ENCODE measurements around the gene THADA. TPM values are rescaled to one million over a fixed set of nuclear protein-coding genes. Genes with fewer than 3 reads are reported as not detected.

Gene THADA
- total and polyA plus RNA-seq, 7 experiments from 2014 or later = 11.7 to 43.0 (median 39.6) TPM

GRCh38 chr2:43363120-43363519 lies 232.7 kb downstream of the THADA start:
- CTCF ChIA-PET = interaction anchor here (0.9 kb wide), 1 partner anchor 242 kb away, joined by 3 read pairs; no protein-coding TSS in a partner anchor
- H3K4me3 Mint-ChIP-seq = no peak overlapping the region

GRCh38 chr2:43361286-43361685 lies 234.6 kb downstream of the THADA start:
- Histone ChIP-seq H3K4me3 (ENCODE audit: low read length) (no peak overlapping the region), H3K27ac (ENCODE audit: low read depth, low read length) (no peak overlapping the region), H3K27me3 (ENCODE audit: control insufficient read depth in 2 of 2, insufficient read depth in 2 of 2, low read length in 2 of 2) (no peaks in the 10 kb centered on the region), H3K36me3 (ENCODE audit: control insufficient read depth in 2 of 3, insufficient read depth in 3 of 3, low read length in 3 of 3) (no peaks in the 10 kb centered on the region), H3K4me1 (ENCODE audit: control insufficient read depth in 2 of 2, insufficient read depth in 2 of 2, low read length in 2 of 2) (no peaks in the 10 kb centered on the region), H3K9me3 (ENCODE audit: control insufficient read depth in 2 of 3, low read length in 3 of 3) (no peaks in the 10 kb centered on the region)
- Mint-ChIP-seq H3K36me3 (peaks cover 6 to 35% (median 22%) of the 10 kb centered on the region in 5 donors), H3K4me1 (peaks cover 0 to 8% (median under 1%) of the 10 kb centered on the region in 7 donors), H3K9me3 (no peaks in the 10 kb centered on the region), H3K4me3 (peak overlapping the region in 1 of 10 donors; percentile 7), H3K27me3 (no peaks in the 10 kb centered on the region), H3K27ac (peak overlapping the region in 2 of 9 donors; percentile 47 to 52)
- ChIA-PET POLR2A (no interaction called here), CTCF (no interaction called here)
- intact Hi-C loops (cut with micrococcal nuclease) = no loop called here
- DNase-seq (no peak), ATAC-seq (no peak)

More at GRCh38 chr2:43363120-43363519, 232.7 kb downstream of the THADA start:
- POLR2A ChIA-PET = no interaction called here
- H3K27ac Mint-ChIP-seq = no peak overlapping the region
- no peaks in the 10 kb centered on the region for H3K27me3 Mint-ChIP-seq
- Histone ChIP-seq H3K27ac (ENCODE audit: low read depth, low read length) (no peak overlapping the region), H3K9me3 (ENCODE audit: control insufficient read depth in 2 of 3, low read length in 3 of 3) (no peaks in the 10 kb centered on the region), H3K36me3 (ENCODE audit: control insufficient read depth in 2 of 3, insufficient read depth in 3 of 3, low read length in 3 of 3) (no peaks in the 10 kb centered on the region), H3K4me1 (ENCODE audit: control insufficient read depth in 2 of 2, insufficient read depth in 2 of 2, low read length in 2 of 2) (no peaks in the 10 kb centered on the region), H3K27me3 (ENCODE audit: control insufficient read depth in 2 of 2, insufficient read depth in 2 of 2, low read length in 2 of 2) (no peaks in the 10 kb centered on the region), H3K4me3 (ENCODE audit: low read length) (no peak overlapping the region)
- ATAC-seq (no peak), DNase-seq (no peak)
- H3K36me3 Mint-ChIP-seq = peaks cover 6 to 34% (median 23%) of the 10 kb centered on the region in 5 donors
- intact Hi-C loops (cut with micrococcal nuclease) = no loop called here
- H3K9me3 Mint-ChIP-seq = no peaks in the 10 kb centered on the region
- H3K4me1 Mint-ChIP-seq = peaks cover under 1 to 17% (median 7%) of the 10 kb centered on the region in 7 donors

GRCh38 chr2:43360137-43360536 lies 235.7 kb downstream of the THADA start:
- peaks cover 6 to 40% (median 25%) of the 10 kb centered on the region in 5 donors for H3K36me3 Mint-ChIP-seq
- POLR2A ChIA-PET = interaction anchor here (0.6 kb wide), 1 partner anchor 57 kb away, joined by 3 read pairs; no protein-coding TSS in a partner anchor
- Histone ChIP-seq H3K9me3 (ENCODE audit: control insufficient read depth in 2 of 3, low read length in 3 of 3) (no peaks in the 10 kb centered on the region), H3K27me3 (ENCODE audit: control insufficient read depth in 2 of 2, insufficient read depth in 2 of 2, low read length in 2 of 2) (no peaks in the 10 kb centered on the region), H3K4me1 (ENCODE audit: control insufficient read depth in 2 of 2, insufficient read depth in 2 of 2, low read length in 2 of 2) (no peaks in the 10 kb centered on the region), H3K4me3 (ENCODE audit: low read length) (no peak overlapping the region), H3K36me3 (ENCODE audit: control insufficient read depth in 2 of 3, insufficient read depth in 3 of 3, low read length in 3 of 3) (no peaks in the 10 kb centered on the region), H3K27ac (ENCODE audit: low read depth, low read length) (no peak overlapping the region)
- CTCF ChIA-PET = no interaction called here
- peaks cover 0 to 3% (median 0%) of the 10 kb centered on the region in 11 donors for H3K9me3 Mint-ChIP-seq
- H3K27me3 Mint-ChIP-seq = no peaks in the 10 kb centered on the region
- ATAC-seq (no peak), DNase-seq (no peak)
- intact Hi-C loops (cut with micrococcal nuclease) = no loop called here
- no peak overlapping the region for H3K4me3 Mint-ChIP-seq
- H3K4me1 Mint-ChIP-seq = peaks cover 0 to 5% (median 0%) of the 10 kb centered on the region in 7 donors
- no peak overlapping the region for H3K27ac Mint-ChIP-seq

GRCh38 chr2:43358410-43359201 lies 237.2 kb downstream of the THADA start:
- CTCF ChIA-PET = no interaction called here
- Mint-ChIP-seq H3K36me3 (peaks cover 0 to 38% (median 23%) of the 10 kb centered on the region in 5 donors), H3K4me3 (no peak overlapping the region)

GRCh38 chr2:43356774-43357173 lies 239.1 kb downstream of the THADA start:
- ATAC-seq = no peak
- Mint-ChIP-seq H3K27me3 (no peaks in the 10 kb centered on the region), H3K27ac (no peak overlapping the region), H3K4me1 (no peaks in the 10 kb centered on the region), H3K4me3 (no peak overlapping the region), H3K36me3 (peaks cover 0 to 26% (median 18%) of the 10 kb centered on the region in 5 donors), H3K9me3 (peaks cover 0 to 4% (median 0%) of the 10 kb centered on the region in 11 donors)
- Histone ChIP-seq H3K4me3 (ENCODE audit: low read length) (no peak overlapping the region), H3K4me1 (ENCODE audit: control insufficient read depth in 2 of 2, insufficient read depth in 2 of 2, low read length in 2 of 2) (no peaks in the 10 kb centered on the region), H3K36me3 (ENCODE audit: control insufficient read depth in 2 of 3, insufficient read depth in 3 of 3, low read length in 3 of 3) (no peaks in the 10 kb centered on the region), H3K27ac (ENCODE audit: low read depth, low read length) (no peak overlapping the region), H3K27me3 (ENCODE audit: control insufficient read depth in 2 of 2, insufficient read depth in 2 of 2, low read length in 2 of 2) (no peaks in the 10 kb centered on the region), H3K9me3 (ENCODE audit: control insufficient read depth in 2 of 3, low read length in 3 of 3) (no peaks in the 10 kb centered on the region)
- intact Hi-C loops (cut with micrococcal nuclease) = no loop called here
- no peak for DNase-seq
- POLR2A ChIA-PET = no interaction called here
- CTCF ChIA-PET = no interaction called here

More at GRCh38 chr2:43358410-43359201, 237.2 kb downstream of the THADA start:
- no peaks in the 10 kb centered on the region for H3K27me3 ChIP-seq (ENCODE audit: control insufficient read depth in 2 of 2, insufficient read depth in 2 of 2, low read length in 2 of 2)
- H3K27ac ChIP-seq (ENCODE audit: low read depth, low read length) = no peak overlapping the region
- DNase-seq (no peak), ATAC-seq (no peak)
- Mint-ChIP-seq H3K27ac (no peak overlapping the region), H3K27me3 (no peaks in the 10 kb centered on the region), H3K9me3 (peaks cover 0 to 4% (median 0%) of the 10 kb centered on the region in 11 donors), H3K4me1 (no peaks in the 10 kb centered on the region)
- H3K36me3 ChIP-seq (ENCODE audit: control insufficient read depth in 2 of 3, insufficient read depth in 3 of 3, low read length in 3 of 3) = no peaks in the 10 kb centered on the region
- H3K9me3 ChIP-seq (ENCODE audit: control insufficient read depth in 2 of 3, low read length in 3 of 3) = no peaks in the 10 kb centered on the region
- intact Hi-C loops (cut with micrococcal nuclease) = no loop called here
- POLR2A ChIA-PET = no interaction called here
- H3K4me1 ChIP-seq (ENCODE audit: control insufficient read depth in 2 of 2, insufficient read depth in 2 of 2, low read length in 2 of 2) = no peaks in the 10 kb centered on the region
- no peak overlapping the region for H3K4me3 ChIP-seq (ENCODE audit: low read length)

GRCh38 chr2:43355399-43355798 lies 240.4 kb downstream of the THADA start:
- CTCF ChIA-PET = no interaction called here
- H3K27ac ChIP-seq (ENCODE audit: low read depth, low read length) = no peak overlapping the region
- ATAC-seq (no peak), DNase-seq (no peak)
- no peaks in the 10 kb centered on the region for H3K9me3 ChIP-seq (ENCODE audit: control insufficient read depth in 2 of 3, low read length in 3 of 3)
- Mint-ChIP-seq H3K4me1 (peaks cover 0 to 2% (median 0%) of the 10 kb centered on the region in 7 donors), H3K9me3 (peaks cover 0 to 4% (median 0%) of the 10 kb centered on the region in 11 donors), H3K27me3 (no peaks in the 10 kb centered on the region), H3K4me3 (no peak overlapping the region), H3K36me3 (peaks cover 0 to 28% (median 22%) of the 10 kb centered on the region in 5 donors), H3K27ac (no peak overlapping the region)
- no peaks in the 10 kb centered on the region for H3K27me3 ChIP-seq (ENCODE audit: control insufficient read depth in 2 of 2, insufficient read depth in 2 of 2, low read length in 2 of 2)
- POLR2A ChIA-PET = no interaction called here
- no peak overlapping the region for H3K4me3 ChIP-seq (ENCODE audit: low read length)
- H3K36me3 ChIP-seq (ENCODE audit: control insufficient read depth in 2 of 3, insufficient read depth in 3 of 3, low read length in 3 of 3) = no peaks in the 10 kb centered on the region
- intact Hi-C loops (cut with micrococcal nuclease) = no loop called here
- H3K4me1 ChIP-seq (ENCODE audit: control insufficient read depth in 2 of 2, insufficient read depth in 2 of 2, low read length in 2 of 2) = no peaks in the 10 kb centered on the region

GRCh38 chr2:43349904-43350303 lies 245.9 kb downstream of the THADA start:
- H3K27me3 ChIP-seq (ENCODE audit: control insufficient read depth in 2 of 2, insufficient read depth in 2 of 2, low read length in 2 of 2) = no peaks in the 10 kb centered on the region
- ATAC-seq = no peak
- DNase-seq = no peak
- no peak overlapping the region for H3K4me3 ChIP-seq (ENCODE audit: low read length)
- ChIA-PET CTCF (no interaction called here), POLR2A (no interaction called here)
- H3K27ac ChIP-seq (ENCODE audit: low read depth, low read length) = no peak overlapping the region
- no peaks in the 10 kb centered on the region for H3K36me3 ChIP-seq (ENCODE audit: control insufficient read depth in 2 of 3, insufficient read depth in 3 of 3, low read length in 3 of 3)
- intact Hi-C loops (cut with micrococcal nuclease) = no loop called here
- Mint-ChIP-seq H3K27me3 (no peaks in the 10 kb centered on the region), H3K4me3 (no peak overlapping the region), H3K27ac (no peak overlapping the region), H3K4me1 (peaks cover 0 to 5% (median 0%) of the 10 kb centered on the region in 7 donors), H3K36me3 (peaks cover 6 to 48% (median 27%) of the 10 kb centered on the region in 5 donors), H3K9me3 (peaks cover 0 to 4% (median 0%) of the 10 kb centered on the region in 11 donors)
- H3K4me1 ChIP-seq (ENCODE audit: control insufficient read depth in 2 of 2, insufficient read depth in 2 of 2, low read length in 2 of 2) = no peaks in the 10 kb centered on the region
- no peaks in the 10 kb centered on the region for H3K9me3 ChIP-seq (ENCODE audit: control insufficient read depth in 2 of 3, low read length in 3 of 3)
